ENCODE results near the gene LRRC74B.

LRRC74B gene

DNA sequence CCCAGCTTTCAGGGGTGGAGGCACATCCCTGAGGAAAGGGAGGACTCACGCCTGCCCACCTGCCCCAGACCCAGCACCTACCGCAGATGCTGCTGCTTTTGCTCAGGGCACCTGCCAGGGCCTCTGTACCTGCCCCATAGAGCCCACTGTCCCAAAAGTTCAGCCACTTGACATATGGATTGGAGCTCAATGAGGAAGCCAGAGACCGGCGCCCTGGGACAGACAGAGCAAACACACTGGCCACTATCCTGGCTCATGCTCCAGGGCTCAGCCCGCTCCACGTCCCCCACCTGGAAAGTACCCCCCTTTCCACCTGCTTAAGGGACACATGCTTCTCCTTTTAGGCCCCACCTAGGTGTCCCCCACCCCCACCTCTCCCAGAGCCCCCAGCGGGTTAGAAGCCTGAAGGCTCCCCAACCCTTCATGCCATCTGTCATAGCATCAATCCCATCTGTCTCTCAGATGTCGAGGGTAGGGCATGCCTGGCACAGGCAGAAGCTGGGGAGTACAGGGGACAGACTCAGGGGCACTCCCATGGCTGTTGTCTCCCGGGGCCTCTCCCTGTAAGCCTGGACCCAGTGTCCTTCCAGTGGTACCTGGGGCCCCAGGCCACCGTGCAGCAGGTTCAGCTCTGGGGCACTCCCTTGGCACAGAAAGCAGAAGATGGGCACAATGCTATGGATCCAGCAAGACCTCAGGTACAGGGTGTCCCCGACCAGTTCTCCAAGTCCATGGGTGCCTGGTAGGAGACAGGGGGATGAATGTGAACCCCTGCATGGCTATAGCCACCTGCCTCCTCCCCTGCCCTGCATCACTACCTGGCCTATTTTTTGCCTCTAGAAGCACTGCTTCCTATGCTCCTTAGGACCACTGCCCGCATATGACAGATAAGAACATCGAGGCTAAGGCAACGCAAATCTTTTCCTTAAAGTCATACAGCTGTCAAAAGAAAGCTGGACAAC lies 33.0 kb upstream of the LRRC74B start:
- H3K9me3 ChIP-seq (replicated peaks in 1 of 2; ENCODE audit: control insufficient read depth in 2 of 2, insufficient read depth in 1 of 2, low read depth in 1 of 2, low read length in 2 of 2), result no peaks in the 10 kb centered on the region
- no peak overlapping the region for H3K9ac ChIP-seq (ENCODE audit: low read depth, low read length, poor library complexity)
- no peak overlapping the region for H4K91ac ChIP-seq (ENCODE audit: low read depth, low read length, poor library complexity)
- H2BK5ac ChIP-seq (ENCODE audit: low read length), result no peak overlapping the region
- H2BK12ac ChIP-seq (ENCODE audit: low read length), result no peak overlapping the region
- no peak for DNase-seq (ENCODE audit: low spot score)
- WGBS, 2 donors (ENCODE audit: extremely low coverage in 2 of 2, insufficient read length in 2 of 2, insufficient replicate concordance in 1 of 2), result no CpG with 5 or more reads among the region's 14 CpGs
- H2BK15ac ChIP-seq (ENCODE audit: low read length), result peak overlapping the region; percentile 87
- H3K79me1 ChIP-seq (ENCODE audit: low read depth, low read length), result peaks cover 4% of the 10 kb centered on the region
- H2AFZ ChIP-seq (ENCODE audit: low read length), result no peak overlapping the region
- H3K27ac ChIP-seq (replicated peaks; ENCODE audit: low read length), result no peak overlapping the region
- no peak overlapping the region for H2BK120ac ChIP-seq (ENCODE audit: low read depth, low read length)
- no peak overlapping the region for H3K4me2 ChIP-seq (ENCODE audit: insufficient read depth, low read length, poor library complexity, severe bottlenecking)
- H2AK5ac ChIP-seq (ENCODE audit: low read depth, low read length), result peak overlapping the region; percentile 27
- H3K18ac ChIP-seq (ENCODE audit: low read length), result no peak overlapping the region
- H3K14ac ChIP-seq (ENCODE audit: low read length), result no peak overlapping the region
- peaks cover 2 to 9% of the 10 kb centered on the region in 2 donors for H3K36me3 ChIP-seq (replicated peaks in 1 of 2; ENCODE audit: control insufficient read depth in 2 of 2, insufficient read depth in 2 of 2, low read length in 2 of 2)
- H3K4me3 ChIP-seq (ENCODE audit: low read length in 2 of 2), result peak overlapping the region in 1 of 2 donors; percentile 72
- peaks cover 0 to 2% (median 0%) of the 10 kb centered on the region in 3 experiments for H3K27me3 ChIP-seq (ENCODE audit: control insufficient read depth in 3 of 3, insufficient read depth in 3 of 3, low read depth in 1 of 3, low read length in 3 of 3)
- H4K8ac ChIP-seq (ENCODE audit: low read depth, low read length), result no peak overlapping the region
- H3K4me1 ChIP-seq (ENCODE audit: control insufficient read depth in 2 of 2, insufficient read depth in 1 of 2, low read depth in 1 of 2, low read length in 2 of 2), result peaks cover 16 to 23% of the 10 kb centered on the region in 2 donors
- H3K23ac ChIP-seq (ENCODE audit: low read depth, low read length, poor library complexity), result no peak overlapping the region
- no peak overlapping the region for H3K4ac ChIP-seq (ENCODE audit: low read length)

DNA sequence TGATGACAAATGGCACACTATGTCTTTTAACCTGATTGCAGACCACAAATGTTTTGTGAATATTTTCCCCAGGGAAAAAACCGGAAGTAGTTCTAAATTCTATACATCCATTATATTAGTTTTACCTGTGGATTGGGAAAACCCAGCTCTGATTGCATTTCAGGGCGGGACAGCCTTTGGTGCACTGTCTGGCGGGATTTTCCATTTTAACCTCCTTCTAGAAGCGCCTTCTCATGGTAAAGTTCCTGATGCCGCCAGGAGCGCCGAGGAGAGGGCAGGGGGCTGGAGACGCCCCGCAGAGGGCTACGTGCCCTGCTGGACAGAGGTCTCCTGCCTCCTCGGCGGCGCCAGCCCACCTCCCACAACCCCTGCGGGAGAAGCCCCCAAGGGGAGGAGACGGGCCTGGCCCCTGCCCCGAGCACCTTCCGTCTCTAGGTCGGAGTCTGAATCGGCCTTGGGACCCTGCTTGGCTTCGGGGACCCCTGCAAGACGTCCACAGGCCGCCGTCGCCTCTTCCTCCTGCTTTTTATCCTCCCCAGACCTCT lies 32.0 kb upstream of the LRRC74B start:
- Histone ChIP-seq H4K91ac (ENCODE audit: low read depth, low read length, poor library complexity) (no peak overlapping the region), H2BK5ac (ENCODE audit: low read length) (peak overlapping the region; percentile 85), H3K23ac (ENCODE audit: low read depth, low read length, poor library complexity) (peak overlapping the region; percentile 50), H4K8ac (ENCODE audit: low read depth, low read length) (no peak overlapping the region), H3K4me3 (ENCODE audit: low read length in 2 of 2) (peak overlapping the region; percentile 72 to 80), H2BK12ac (ENCODE audit: low read length) (no peak overlapping the region), H3K27me3 (ENCODE audit: control insufficient read depth in 3 of 3, insufficient read depth in 3 of 3, low read depth in 1 of 3, low read length in 3 of 3) (peaks cover 0 to 2% (median 0%) of the 10 kb centered on the region in 3 experiments), H3K79me1 (ENCODE audit: low read depth, low read length) (peaks cover 4% of the 10 kb centered on the region), H3K18ac (ENCODE audit: low read length) (peak overlapping the region; percentile 90), H2BK120ac (ENCODE audit: low read depth, low read length) (no peak overlapping the region), H3K14ac (ENCODE audit: low read length) (no peak overlapping the region), H2AK5ac (ENCODE audit: low read depth, low read length) (no peak overlapping the region), H3K4me1 (ENCODE audit: control insufficient read depth in 2 of 2, insufficient read depth in 1 of 2, low read depth in 1 of 2, low read length in 2 of 2) (peaks cover 16 to 23% of the 10 kb centered on the region in 2 donors), H3K9ac (ENCODE audit: low read depth, low read length, poor library complexity) (peak overlapping the region; percentile 70), H3K36me3 (replicated peaks in 1 of 2; ENCODE audit: control insufficient read depth in 2 of 2, insufficient read depth in 2 of 2, low read length in 2 of 2) (peaks cover under 1 to 3% of the 10 kb centered on the region in 2 donors), H3K9me3 (replicated peaks in 1 of 2; ENCODE audit: control insufficient read depth in 2 of 2, insufficient read depth in 1 of 2, low read depth in 1 of 2, low read length in 2 of 2) (no peaks in the 10 kb centered on the region), H3K27ac (replicated peaks; ENCODE audit: low read length) (peak overlapping the region; percentile 93), H2BK15ac (ENCODE audit: low read length) (peak overlapping the region; percentile 76), H3K4ac (ENCODE audit: low read length) (no peak overlapping the region), H3K4me2 (ENCODE audit: insufficient read depth, low read length, poor library complexity, severe bottlenecking) (peak overlapping the region; percentile 58), H2AFZ (ENCODE audit: low read length) (peak overlapping the region; percentile 97)
- DNase-seq (ENCODE audit: low spot score), result no peak
- WGBS, 2 donors (ENCODE audit: extremely low coverage in 2 of 2, insufficient read length in 2 of 2, insufficient replicate concordance in 1 of 2), result no CpG with 5 or more reads among the region's 24 CpGs

DNA sequence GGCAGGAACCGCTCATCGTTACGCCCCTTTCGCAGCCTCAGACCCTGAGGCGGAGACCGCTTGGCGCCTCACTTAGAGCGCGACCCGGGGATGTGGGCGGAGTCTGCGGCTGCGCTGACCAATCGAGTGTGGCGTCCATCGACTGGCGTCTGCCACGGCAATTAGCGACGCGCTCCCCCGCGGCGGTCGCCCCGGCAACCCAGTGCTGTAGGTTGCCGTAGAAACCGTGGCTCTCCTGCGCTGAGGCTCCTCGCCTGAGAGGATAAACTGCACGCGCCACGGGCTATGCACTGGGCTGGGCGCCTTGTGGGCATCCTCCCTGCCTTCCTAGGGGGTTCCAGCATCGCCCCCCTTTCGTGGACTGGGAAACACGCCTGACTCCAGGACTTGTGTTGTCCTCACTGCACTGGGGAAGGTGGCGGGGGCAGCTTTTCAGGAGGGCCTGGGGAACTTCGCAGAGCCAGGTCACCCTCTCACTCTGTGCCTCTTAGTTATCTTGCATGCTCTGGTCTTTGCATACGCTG lies 31.5 kb upstream of the LRRC74B start:
- Histone ChIP-seq H3K4me1 (ENCODE audit: control insufficient read depth in 2 of 2, insufficient read depth in 1 of 2, low read depth in 1 of 2, low read length in 2 of 2) (peaks cover 16 to 23% of the 10 kb centered on the region in 2 donors), H3K9ac (ENCODE audit: low read depth, low read length, poor library complexity) (no peak overlapping the region), H2AFZ (ENCODE audit: low read length) (peak overlapping the region; percentile 97), H4K8ac (ENCODE audit: low read depth, low read length) (no peak overlapping the region), H3K14ac (ENCODE audit: low read length) (no peak overlapping the region), H3K23ac (ENCODE audit: low read depth, low read length, poor library complexity) (peak overlapping the region; percentile 50), H3K4ac (ENCODE audit: low read length) (no peak overlapping the region), H3K4me2 (ENCODE audit: insufficient read depth, low read length, poor library complexity, severe bottlenecking) (peak overlapping the region; percentile 67), H3K79me1 (ENCODE audit: low read depth, low read length) (peaks cover 4% of the 10 kb centered on the region), H3K27me3 (ENCODE audit: control insufficient read depth in 3 of 3, insufficient read depth in 3 of 3, low read depth in 1 of 3, low read length in 3 of 3) (peaks cover 0 to 2% (median 0%) of the 10 kb centered on the region in 3 experiments), H4K91ac (ENCODE audit: low read depth, low read length, poor library complexity) (no peak overlapping the region), H2BK15ac (ENCODE audit: low read length) (peak overlapping the region; percentile 76), H3K4me3 (ENCODE audit: low read length in 2 of 2) (peak overlapping the region; percentile 72 to 80), H2BK5ac (ENCODE audit: low read length) (peak overlapping the region; percentile 85), H3K9me3 (replicated peaks in 1 of 2; ENCODE audit: control insufficient read depth in 2 of 2, insufficient read depth in 1 of 2, low read depth in 1 of 2, low read length in 2 of 2) (no peaks in the 10 kb centered on the region), H3K36me3 (replicated peaks in 1 of 2; ENCODE audit: control insufficient read depth in 2 of 2, insufficient read depth in 2 of 2, low read length in 2 of 2) (no peaks in the 10 kb centered on the region), H2BK120ac (ENCODE audit: low read depth, low read length) (no peak overlapping the region), H3K27ac (replicated peaks; ENCODE audit: low read length) (peak overlapping the region; percentile 93), H2AK5ac (ENCODE audit: low read depth, low read length) (no peak overlapping the region), H3K18ac (ENCODE audit: low read length) (peak overlapping the region; percentile 90), H2BK12ac (ENCODE audit: low read length) (no peak overlapping the region)
- DNase-seq (ENCODE audit: low spot score), result peak; percentile 95
- WGBS, 2 donors (ENCODE audit: extremely low coverage in 2 of 2, insufficient read length in 2 of 2, insufficient replicate concordance in 1 of 2), result no CpG with 5 or more reads among the region's 40 CpGs

All from neuronal stem cell (in vitro differentiated cells).